Measurements from ENCODE around the gene KATNB1.

The KATNB1 gene

DNA sequence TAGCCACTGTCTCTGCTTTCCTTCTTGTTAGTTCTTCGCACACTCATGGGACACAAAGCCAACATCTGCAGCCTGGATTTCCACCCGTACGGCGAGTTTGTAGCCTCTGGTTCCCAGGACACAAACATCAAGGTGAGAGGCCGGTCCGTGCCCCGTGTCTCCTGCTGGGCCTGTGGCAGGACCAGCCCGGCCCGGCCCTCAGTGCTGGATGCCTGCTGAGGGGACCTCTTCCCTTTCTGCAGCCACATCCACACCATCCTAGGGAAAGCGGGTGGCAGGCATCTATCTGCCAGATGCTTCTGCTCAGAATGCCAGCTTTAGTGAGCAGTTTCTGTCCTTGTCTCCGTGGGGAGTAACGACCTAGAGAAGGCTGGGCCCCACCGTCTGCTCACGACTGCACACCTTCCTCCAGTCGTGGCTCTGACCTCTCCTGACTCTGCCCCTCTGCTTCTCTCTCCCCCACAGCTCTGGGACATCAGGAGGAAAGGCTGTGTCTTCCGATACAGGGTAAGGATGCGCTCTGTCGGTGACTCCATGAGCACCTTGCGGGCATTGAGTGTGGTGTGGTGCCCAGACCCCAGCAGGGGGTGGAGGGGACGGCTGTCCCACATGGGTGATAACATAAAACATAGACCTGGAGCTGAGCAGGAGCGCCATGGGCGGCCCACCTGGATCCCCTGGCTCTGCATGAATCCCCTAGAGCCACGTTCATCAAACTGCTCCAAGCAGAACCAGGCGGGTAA, 15.4 kb downstream of the KATNB1 start:
- H3K27me3 ChIP-seq (ENCODE audit: control insufficient read depth in 2 of 2, insufficient read depth in 2 of 2, low read length in 2 of 2): no peaks in the 10 kb centered on the region
- H3K36me3 ChIP-seq (ENCODE audit: control insufficient read depth in 2 of 2, insufficient read depth in 2 of 2, low read length in 2 of 2): peaks cover 3 to 11% of the 10 kb centered on the region in 2 donors
- H3K4me1 ChIP-seq (ENCODE audit: control insufficient read depth in 2 of 2, insufficient read depth in 2 of 2, low read length in 2 of 2): no peaks in the 10 kb centered on the region
- H3K27ac ChIP-seq (ENCODE audit: low read depth in 2 of 2, low read length in 2 of 2): no peak overlapping the region
- no peaks in the 10 kb centered on the region for H3K9me3 ChIP-seq (ENCODE audit: control insufficient read depth in 2 of 2, low read length in 2 of 2)
- no peak overlapping the region for H3K9ac ChIP-seq (ENCODE audit: low read depth in 1 of 2, low read length in 2 of 2)
- H3K4me3 ChIP-seq (ENCODE audit: low read length in 2 of 2): no peak overlapping the region

DNA sequence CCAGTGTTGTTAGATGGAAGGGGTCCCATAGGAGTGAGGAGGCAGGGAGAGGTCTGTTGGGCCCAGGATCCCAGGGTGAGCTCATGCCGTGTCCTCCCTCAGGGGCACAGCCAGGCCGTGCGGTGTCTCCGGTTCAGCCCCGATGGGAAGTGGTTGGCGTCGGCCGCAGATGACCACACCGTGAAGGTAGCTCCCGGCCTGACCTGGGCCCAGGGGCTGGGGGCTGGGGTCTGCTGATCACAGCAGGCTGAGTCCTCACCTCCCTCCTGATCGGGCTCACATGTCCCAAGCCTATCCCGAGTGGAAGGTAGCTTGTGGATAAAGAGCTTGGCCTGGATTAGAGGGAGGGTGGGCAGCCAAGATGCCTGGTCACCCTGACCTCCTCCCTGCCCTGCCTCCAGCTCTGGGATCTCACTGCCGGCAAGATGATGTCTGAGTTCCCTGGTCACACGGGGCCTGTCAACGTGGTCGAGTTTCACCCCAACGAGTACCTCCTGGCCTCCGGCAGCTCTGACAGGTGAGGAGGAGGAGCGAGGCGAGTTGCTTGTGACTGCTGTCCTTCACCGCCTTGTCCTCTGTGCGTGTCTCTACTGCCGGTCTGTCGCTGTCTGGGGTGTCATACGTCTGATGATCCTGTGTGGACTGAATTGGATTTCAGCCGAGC, 16.1 kb downstream of the KATNB1 start:
- Histone ChIP-seq H3K27ac (ENCODE audit: low read depth in 2 of 2, low read length in 2 of 2) (no peak overlapping the region), H3K36me3 (ENCODE audit: control insufficient read depth in 2 of 2, insufficient read depth in 2 of 2, low read length in 2 of 2) (peaks cover 3 to 11% of the 10 kb centered on the region in 2 donors), H3K4me3 (ENCODE audit: low read length in 2 of 2) (no peak overlapping the region), H3K9me3 (ENCODE audit: control insufficient read depth in 2 of 2, low read length in 2 of 2) (no peaks in the 10 kb centered on the region), H3K4me1 (ENCODE audit: control insufficient read depth in 2 of 2, insufficient read depth in 2 of 2, low read length in 2 of 2) (no peaks in the 10 kb centered on the region), H3K9ac (ENCODE audit: low read depth in 1 of 2, low read length in 2 of 2) (no peak overlapping the region), H3K27me3 (ENCODE audit: control insufficient read depth in 2 of 2, insufficient read depth in 2 of 2, low read length in 2 of 2) (no peaks in the 10 kb centered on the region)

DNA sequence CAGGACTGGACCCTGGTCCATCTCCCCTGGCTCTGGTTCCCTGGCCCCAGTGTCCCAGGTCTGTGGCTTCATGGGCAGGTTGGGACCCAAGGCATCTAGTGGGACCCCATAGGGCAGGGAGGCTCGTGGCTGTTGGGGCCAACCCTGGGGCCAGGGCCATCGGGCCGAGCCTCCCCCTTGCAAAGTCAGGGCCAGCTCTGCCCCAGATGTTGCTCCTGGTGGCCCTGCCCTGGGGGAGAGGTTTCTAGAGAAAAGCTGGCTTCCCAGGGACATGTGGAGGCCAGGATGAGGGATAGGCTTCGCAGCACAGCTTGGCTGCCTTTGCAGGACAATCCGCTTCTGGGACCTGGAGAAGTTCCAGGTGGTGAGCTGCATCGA, 16.6 kb downstream of the KATNB1 start:
- H3K36me3 ChIP-seq (ENCODE audit: control insufficient read depth in 2 of 2, insufficient read depth in 2 of 2, low read length in 2 of 2): peaks cover 3 to 11% of the 10 kb centered on the region in 2 donors

DNA sequence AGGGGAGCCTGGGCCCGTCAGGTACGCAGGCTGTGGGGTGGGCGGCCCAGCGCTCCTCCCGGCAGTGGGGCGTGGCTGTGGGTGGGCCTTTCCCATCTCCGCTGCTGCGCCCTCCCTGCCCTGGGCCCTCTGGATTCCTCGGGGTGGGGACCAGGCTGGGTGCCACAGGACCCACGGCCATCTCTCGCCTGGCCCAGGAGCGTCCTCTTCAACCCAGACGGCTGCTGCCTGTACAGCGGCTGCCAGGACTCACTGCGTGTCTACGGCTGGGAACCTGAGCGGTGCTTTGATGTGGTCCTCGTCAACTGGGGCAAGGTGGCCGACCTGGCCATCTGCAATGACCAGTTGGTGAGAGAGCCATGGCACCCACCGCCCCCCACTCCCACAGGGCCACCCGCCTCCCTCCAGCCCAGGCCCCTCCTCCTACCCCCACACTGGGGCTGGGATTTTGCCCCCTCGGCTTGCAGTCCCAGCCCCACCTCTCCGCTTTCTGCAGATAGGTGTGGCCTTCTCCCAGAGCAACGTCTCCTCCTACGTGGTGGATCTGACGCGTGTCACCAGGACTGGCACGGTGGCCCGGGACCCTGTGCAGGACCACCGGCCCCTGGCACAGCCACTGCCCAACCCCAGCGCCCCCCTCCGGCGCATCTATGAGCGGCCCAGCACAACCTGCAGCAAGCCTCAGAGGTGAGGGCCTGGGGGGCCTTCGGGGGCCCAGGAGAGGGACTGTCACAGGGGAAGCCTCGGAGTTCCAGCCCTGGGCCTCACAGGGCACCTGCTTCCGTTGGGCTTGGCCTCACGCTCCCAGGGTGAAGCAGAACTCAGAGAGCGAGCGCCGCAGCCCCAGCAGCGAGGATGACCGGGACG, 17.2 kb downstream of the KATNB1 start:
- Histone ChIP-seq H3K36me3 (ENCODE audit: control insufficient read depth in 2 of 2, insufficient read depth in 2 of 2, low read length in 2 of 2) (peaks cover 3 to 10% of the 10 kb centered on the region in 2 donors), H3K4me3 (ENCODE audit: low read length in 2 of 2) (no peak overlapping the region), H3K9me3 (ENCODE audit: control insufficient read depth in 2 of 2, low read length in 2 of 2) (no peaks in the 10 kb centered on the region)

More for the DNA sequence above, 16.6 kb downstream of the KATNB1 start:
- H3K9me3 ChIP-seq (ENCODE audit: control insufficient read depth in 2 of 2, low read length in 2 of 2): no peaks in the 10 kb centered on the region
- no peaks in the 10 kb centered on the region for H3K27me3 ChIP-seq (ENCODE audit: control insufficient read depth in 2 of 2, insufficient read depth in 2 of 2, low read length in 2 of 2)
- no peak overlapping the region for H3K27ac ChIP-seq (ENCODE audit: low read depth in 2 of 2, low read length in 2 of 2)
- no peak overlapping the region for H3K4me3 ChIP-seq (ENCODE audit: low read length in 2 of 2)
- H3K9ac ChIP-seq (ENCODE audit: low read depth in 1 of 2, low read length in 2 of 2): no peak overlapping the region
- no peaks in the 10 kb centered on the region for H3K4me1 ChIP-seq (ENCODE audit: control insufficient read depth in 2 of 2, insufficient read depth in 2 of 2, low read length in 2 of 2)

DNA sequence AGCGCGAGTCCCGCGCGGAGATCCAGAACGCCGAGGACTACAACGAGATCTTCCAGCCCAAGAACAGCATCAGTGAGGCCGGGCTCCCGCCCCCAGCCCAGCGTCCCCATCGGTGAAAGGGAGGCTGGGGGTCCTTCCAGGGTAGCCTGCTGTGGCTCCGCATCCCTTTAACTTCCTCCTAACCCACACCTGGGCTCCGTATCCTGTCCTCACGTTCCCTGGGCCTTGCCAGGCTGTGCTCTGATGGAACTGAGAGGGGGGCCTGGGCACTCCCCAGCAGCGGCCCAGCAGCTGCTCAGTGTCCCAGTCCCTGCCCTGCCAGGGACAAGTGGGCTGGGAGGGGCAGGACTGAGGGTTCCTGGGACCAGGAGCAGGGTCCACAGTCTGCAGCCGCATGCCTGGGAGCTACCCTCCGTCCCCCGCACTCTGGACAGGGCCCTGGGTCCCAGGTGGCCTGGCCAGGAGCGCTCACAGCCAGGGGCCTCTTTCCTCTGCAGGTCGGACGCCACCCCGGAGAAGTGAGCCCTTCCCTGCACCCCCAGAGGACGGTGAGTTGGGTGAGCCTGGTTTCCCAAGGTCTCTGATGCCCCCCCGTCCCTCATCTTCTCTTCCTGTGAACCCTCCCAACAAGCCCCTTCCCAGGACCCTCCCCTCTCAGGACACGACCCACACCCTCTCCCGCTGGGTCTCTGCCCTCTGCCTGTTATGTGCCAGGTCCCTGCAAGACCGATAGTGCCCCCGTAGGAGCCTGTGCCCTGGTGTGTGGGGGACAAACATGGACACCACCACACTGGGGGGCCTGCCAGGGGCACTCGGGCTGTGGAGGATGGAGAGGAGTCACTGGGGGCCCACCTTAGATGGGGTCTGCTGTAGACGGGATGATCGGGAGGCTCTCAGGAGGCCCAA, 18.1 kb downstream of the KATNB1 start:
- no peak overlapping the region for H3K9ac ChIP-seq (ENCODE audit: low read depth in 1 of 2, low read length in 2 of 2)
- H3K27me3 ChIP-seq (ENCODE audit: control insufficient read depth in 2 of 2, insufficient read depth in 2 of 2, low read length in 2 of 2): no peaks in the 10 kb centered on the region
- peaks cover 3 to 8% of the 10 kb centered on the region in 2 donors for H3K36me3 ChIP-seq (ENCODE audit: control insufficient read depth in 2 of 2, insufficient read depth in 2 of 2, low read length in 2 of 2)
- H3K4me1 ChIP-seq (ENCODE audit: control insufficient read depth in 2 of 2, insufficient read depth in 2 of 2, low read length in 2 of 2): no peaks in the 10 kb centered on the region
- no peak overlapping the region for H3K4me3 ChIP-seq (ENCODE audit: low read length in 2 of 2)
- H3K9me3 ChIP-seq (ENCODE audit: control insufficient read depth in 2 of 2, low read length in 2 of 2): no peaks in the 10 kb centered on the region
- no peak overlapping the region for H3K27ac ChIP-seq (ENCODE audit: low read depth in 2 of 2, low read length in 2 of 2)

More for the DNA sequence above, 17.2 kb downstream of the KATNB1 start:
- Histone ChIP-seq H3K9ac (ENCODE audit: low read depth in 1 of 2, low read length in 2 of 2) (no peak overlapping the region), H3K4me1 (ENCODE audit: control insufficient read depth in 2 of 2, insufficient read depth in 2 of 2, low read length in 2 of 2) (no peaks in the 10 kb centered on the region), H3K27me3 (ENCODE audit: control insufficient read depth in 2 of 2, insufficient read depth in 2 of 2, low read length in 2 of 2) (no peaks in the 10 kb centered on the region), H3K27ac (ENCODE audit: low read depth in 2 of 2, low read length in 2 of 2) (no peak overlapping the region)

DNA sequence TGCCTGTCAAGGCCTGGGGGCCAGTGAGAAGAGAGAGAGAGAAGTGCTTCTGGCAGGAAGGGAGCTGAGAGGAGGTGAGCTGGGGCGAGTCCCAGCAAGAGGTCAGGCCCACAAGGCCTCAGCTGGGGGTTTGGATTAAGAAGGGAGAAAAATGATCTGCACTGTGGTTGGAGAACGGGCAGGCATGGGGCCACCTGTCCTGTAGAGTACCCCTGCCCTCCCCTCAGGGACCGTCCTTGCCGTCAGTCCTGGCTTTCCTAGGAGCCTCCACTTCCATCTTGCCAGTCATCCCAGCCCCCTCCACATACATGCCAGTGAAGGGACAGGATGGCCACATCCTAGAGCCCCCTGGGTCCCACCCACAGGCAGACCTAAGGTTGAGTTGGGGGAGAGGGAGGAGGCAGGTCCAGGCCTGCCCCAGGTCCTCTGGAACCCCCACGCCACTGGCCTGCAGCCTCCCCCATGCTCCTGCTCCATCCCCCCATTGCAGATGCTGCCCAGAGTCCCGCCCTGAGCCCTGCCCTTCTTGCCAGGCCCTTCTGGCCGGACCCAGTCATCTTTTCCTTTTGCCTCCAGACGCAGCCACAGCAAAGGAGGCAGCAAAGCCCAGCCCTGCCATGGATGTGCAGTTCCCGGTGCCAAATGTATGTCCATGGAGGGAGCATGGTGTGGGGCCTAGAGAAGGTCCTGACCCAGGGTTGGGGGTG, 18.9 kb downstream of the KATNB1 start:
- Histone ChIP-seq H3K27ac (ENCODE audit: low read depth in 2 of 2, low read length in 2 of 2) (no peak overlapping the region), H3K4me1 (ENCODE audit: control insufficient read depth in 2 of 2, insufficient read depth in 2 of 2, low read length in 2 of 2) (no peaks in the 10 kb centered on the region)

DNA sequence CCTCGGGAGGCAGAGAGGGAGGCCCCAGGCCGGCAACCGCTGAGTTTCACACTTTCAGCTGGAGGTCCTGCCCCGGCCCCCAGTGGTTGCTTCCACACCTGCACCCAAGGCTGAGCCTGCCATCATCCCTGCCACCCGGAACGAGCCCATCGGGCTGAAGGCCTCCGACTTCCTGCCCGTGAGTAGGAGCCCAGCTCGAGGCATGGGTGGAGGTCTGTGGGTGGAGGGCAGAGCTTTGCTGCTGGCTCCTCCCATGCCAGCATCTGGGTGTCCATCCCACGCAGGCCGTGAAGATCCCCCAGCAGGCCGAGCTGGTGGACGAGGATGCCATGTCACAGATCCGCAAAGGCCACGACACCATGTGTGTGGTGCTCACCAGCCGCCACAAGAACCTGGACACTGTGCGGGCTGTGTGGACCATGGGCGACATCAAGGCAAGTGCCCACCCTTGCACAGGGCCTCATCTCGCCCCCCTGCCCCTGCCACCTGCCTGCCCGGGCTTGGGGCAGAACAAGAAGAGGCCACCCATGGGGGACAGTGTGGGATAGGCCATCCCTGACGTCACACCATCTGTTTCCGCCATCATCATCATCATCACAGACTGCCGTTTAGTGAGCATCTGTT, 19.6 kb downstream of the KATNB1 start:
- H3K27ac ChIP-seq (ENCODE audit: low read depth in 2 of 2, low read length in 2 of 2): no peak overlapping the region
- H3K9me3 ChIP-seq (ENCODE audit: control insufficient read depth in 2 of 2, low read length in 2 of 2): no peaks in the 10 kb centered on the region
- H3K4me3 ChIP-seq (ENCODE audit: low read length in 2 of 2): no peak overlapping the region
- H3K4me1 ChIP-seq (ENCODE audit: control insufficient read depth in 2 of 2, insufficient read depth in 2 of 2, low read length in 2 of 2): no peaks in the 10 kb centered on the region
- no peaks in the 10 kb centered on the region for H3K27me3 ChIP-seq (ENCODE audit: control insufficient read depth in 2 of 2, insufficient read depth in 2 of 2, low read length in 2 of 2)
- peaks cover 3 to 7% of the 10 kb centered on the region in 2 donors for H3K36me3 ChIP-seq (ENCODE audit: control insufficient read depth in 2 of 2, insufficient read depth in 2 of 2, low read length in 2 of 2)
- H3K9ac ChIP-seq (ENCODE audit: low read depth in 1 of 2, low read length in 2 of 2): no peak overlapping the region

More for the DNA sequence above, 18.9 kb downstream of the KATNB1 start:
- no peaks in the 10 kb centered on the region for H3K27me3 ChIP-seq (ENCODE audit: control insufficient read depth in 2 of 2, insufficient read depth in 2 of 2, low read length in 2 of 2)
- no peak overlapping the region for H3K4me3 ChIP-seq (ENCODE audit: low read length in 2 of 2)
- no peaks in the 10 kb centered on the region for H3K9me3 ChIP-seq (ENCODE audit: control insufficient read depth in 2 of 2, low read length in 2 of 2)
- H3K36me3 ChIP-seq (ENCODE audit: control insufficient read depth in 2 of 2, insufficient read depth in 2 of 2, low read length in 2 of 2): peaks cover 3 to 8% of the 10 kb centered on the region in 2 donors
- H3K9ac ChIP-seq (ENCODE audit: low read depth in 1 of 2, low read length in 2 of 2): no peak overlapping the region

DNA sequence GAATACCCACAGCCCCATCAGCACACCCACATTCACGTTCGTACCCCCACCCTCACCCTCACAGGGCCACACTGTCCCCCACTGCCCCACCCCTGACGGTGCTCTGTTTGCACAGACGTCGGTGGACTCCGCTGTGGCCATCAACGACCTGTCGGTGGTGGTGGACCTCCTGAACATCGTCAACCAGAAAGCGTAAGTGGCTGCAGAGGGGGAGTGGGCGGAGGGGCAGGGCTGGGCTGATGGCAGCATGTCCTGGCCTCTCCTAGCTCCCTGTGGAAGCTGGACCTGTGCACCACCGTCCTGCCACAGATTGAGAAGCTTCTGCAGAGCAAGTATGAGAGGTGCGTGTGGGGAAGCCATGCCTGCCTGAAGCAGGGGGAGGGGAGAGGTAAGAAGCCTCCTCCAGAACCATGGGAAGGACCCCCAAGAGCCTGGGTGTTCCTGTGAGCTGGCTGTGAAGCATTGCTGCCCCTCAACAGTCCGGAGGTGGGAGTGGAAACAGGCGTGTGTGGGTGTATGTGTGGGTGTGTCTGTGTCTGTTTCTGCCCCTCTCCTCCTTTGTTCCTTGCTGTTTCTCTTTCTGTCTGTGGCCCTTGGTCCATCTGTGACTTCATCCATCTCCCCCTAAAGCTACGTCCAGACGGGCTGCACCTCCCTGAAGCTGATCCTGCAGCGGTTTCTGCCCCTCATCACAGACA, 20.3 kb downstream of the KATNB1 start:
- Histone ChIP-seq H3K27me3 (ENCODE audit: control insufficient read depth in 2 of 2, insufficient read depth in 2 of 2, low read length in 2 of 2) (no peaks in the 10 kb centered on the region), H3K9ac (ENCODE audit: low read depth in 1 of 2, low read length in 2 of 2) (no peak overlapping the region), H3K27ac (ENCODE audit: low read depth in 2 of 2, low read length in 2 of 2) (no peak overlapping the region), H3K4me3 (ENCODE audit: low read length in 2 of 2) (no peak overlapping the region), H3K4me1 (ENCODE audit: control insufficient read depth in 2 of 2, insufficient read depth in 2 of 2, low read length in 2 of 2) (no peaks in the 10 kb centered on the region), H3K9me3 (ENCODE audit: control insufficient read depth in 2 of 2, low read length in 2 of 2) (no peaks in the 10 kb centered on the region), H3K36me3 (ENCODE audit: control insufficient read depth in 2 of 2, insufficient read depth in 2 of 2, low read length in 2 of 2) (peaks cover 3 to 7% of the 10 kb centered on the region in 2 donors)

All from mucosa of rectum (tissue), 2 donors.